Measurements from ENCODE around the gene JAK1.

The JAK1 gene

DNA sequence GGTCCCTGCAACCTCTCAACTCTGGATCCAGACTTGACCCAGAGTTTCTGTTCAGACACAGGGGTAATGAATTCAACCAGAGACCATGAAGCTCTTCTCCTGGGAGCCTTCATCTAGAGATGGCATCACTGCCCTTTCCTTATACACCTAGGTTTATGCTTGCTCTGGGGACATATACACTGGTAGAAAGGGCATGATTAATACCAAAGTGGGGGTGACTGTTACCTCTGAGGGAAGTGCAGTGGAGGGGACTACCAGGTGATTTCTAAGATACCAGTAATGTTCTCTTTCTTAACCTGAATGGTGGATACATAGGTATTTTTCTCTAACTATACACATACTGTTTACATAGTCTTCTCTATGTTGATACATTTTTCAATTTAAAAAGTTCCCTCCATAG lies 48.4 kb downstream of the JAK1 start:
- no peak for DNase-seq

DNA sequence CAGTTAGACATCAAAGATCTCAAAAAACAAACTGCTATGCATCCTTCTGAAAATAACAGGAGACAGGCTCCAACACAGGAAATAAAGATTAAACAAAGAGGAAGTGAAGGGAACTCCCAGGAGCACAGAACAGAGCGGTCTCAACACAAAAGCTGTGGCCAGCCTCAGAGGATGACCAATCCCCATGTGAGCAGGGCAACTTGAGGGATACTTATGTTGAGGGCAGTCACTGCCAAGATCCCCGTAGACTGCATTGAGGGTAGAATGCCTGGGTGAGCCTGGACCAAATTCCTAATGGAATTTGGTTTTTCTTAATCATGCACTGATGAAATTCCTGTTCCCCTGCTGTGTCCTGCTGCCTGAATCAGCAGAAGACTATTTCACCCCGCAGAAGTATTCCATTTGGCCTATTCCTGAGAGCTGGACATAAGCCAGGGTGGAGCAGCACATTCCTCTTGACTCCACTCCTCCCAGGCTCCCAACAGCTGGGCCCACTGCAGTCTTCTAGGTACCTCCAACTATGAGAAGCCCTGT lies 49.0 kb downstream of the JAK1 start:
- no peak for DNase-seq

DNA sequence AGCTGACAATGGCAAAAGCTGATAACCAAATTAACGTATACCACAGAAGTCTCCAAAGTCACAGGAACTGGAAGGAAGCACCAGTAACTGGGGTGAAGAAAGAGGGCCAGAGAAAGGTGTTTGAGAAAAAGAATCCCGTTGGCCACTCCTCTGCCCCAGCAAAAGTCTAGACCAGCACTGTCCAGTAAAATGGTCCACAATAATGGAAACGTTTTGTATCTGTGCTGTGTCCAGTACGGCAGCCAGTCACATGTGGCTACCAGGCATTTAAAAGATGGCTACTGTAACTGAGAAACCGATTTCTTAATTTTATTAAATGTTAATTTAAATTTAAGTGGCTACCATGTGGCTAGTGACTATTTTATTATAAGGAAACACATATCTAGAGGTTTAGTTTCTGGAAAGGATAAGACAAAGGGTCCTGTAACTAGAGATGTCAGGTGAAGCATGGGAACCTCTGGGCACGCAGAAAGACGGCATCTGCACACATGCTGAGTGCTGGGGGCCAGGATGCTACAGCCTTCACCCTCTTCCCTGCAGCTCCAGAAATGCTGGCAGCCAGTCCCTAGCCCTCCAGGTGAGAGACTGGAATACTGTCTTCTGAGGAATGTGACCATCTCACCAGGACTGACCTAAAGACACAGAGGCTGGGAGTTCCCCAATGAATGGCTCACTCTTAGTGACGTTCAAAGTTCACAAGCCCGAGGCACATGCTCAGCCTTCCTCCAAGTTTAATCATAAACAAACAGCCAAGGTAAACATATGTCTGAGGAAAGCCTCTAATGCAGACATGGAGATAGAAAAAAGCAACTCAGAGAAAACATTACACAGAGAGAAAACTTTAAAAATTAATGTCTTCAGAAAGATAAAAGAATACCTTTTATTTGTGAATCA lies 50.7 kb downstream of the JAK1 start:
- no peak for DNase-seq

DNA sequence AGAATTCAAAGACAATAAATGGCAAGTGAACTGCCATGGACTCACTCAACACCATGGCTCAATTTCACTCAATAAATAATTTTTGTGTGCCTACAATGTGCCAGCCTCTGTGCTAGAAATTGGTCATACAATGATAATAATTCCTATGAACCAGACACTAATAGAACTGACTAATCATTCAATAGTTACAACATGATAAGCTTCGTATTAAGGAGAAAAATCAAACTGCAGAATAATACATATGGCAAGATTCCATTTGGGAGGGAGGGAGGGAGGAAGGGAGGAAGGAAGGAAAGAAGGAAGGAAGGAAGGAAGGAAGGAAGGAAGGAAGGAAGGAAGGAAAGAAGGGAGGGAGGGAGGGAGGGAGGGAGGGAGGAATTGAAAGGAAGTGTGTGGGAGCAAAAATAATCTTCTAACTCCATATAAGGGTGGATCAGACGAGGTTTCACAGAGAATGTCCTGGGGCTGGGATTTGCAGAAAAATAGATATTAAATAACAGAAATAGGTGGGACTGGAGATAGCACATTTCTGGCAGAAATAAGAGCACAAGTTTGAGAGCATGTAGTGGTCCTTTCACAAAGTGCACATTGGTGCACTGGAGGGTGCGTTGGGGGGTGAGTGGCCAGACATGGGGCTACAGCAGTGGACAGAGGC lies 52.9 kb downstream of the JAK1 start:
- DNase-seq: no peak

DNA sequence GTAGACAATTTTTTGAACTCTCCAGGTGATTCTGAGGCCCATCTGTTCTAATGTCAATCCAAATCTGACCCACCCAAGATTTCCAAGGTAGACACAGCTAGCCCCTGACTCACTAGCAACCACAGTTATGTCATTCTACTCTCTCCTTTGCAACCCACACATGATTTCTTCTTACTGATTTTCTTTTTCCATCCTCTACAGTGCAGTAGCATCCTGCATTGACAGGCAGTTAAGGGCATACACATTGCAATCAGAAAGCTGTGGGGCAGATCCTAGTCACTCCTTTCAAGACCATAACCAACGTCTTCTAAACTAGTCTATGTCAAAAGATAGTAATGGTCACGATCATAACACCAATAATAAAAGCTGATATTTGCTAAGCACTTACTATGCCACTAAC lies 54.2 kb downstream of the JAK1 start:
- DNase-seq: no peak

DNA sequence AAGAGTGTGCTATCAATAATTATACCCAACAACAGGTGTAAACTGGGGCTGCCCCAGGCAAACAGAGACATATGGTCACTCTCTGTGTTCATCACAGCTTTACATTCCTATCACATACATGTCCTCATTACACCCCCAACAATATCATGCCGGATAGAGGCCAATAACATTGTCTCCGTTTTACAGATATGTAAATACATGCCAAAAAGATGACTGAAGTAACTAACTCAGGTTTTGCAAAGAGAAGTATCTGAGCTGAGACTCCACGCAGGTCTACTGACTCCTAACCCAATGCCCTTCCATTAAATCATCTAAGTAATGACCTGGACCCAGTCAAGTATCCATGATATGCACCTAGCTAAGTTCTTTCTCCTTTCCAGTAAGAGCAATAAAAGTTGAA lies 55.0 kb downstream of the JAK1 start:
- DNase-seq: no peak

DNA sequence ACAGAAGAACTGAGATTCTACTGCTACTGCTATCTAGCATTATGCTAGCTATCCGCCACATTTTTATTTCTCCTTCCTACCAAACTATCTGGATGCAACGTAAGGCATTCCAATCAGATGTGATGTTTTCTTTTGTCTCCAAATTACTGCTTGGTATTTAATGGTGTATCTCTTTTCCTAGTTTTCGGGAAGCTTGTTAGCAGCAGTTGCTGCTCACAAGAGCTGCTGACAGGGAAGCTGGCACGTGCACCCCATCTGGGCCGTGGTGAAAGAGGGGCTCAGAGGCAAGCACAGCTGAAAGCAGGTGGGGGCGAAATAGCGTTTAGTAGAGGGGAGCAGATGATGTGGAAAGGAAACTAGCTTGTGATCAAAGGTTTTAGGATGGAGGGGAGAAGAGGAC lies 57.3 kb downstream of the JAK1 start:
- no peak for DNase-seq

DNA sequence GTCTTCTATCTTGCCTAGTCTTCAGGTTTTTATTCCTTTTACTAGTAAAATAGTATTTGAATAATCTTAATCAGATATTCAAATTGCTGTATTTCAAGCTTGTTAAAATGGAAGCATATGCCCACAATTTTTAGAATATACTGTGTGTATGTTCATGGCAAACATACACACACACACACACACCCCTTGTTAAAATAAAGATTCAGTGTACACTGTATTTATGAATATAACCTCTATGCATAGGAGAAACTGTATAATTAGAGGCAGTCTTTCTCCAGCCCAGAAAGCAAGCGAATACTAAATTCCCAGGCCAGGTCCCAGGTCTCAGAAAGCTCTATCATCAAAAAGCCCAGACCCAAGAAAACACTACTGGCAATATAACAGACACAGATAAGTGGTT lies 57.8 kb downstream of the JAK1 start:
- no peak for DNase-seq

DNA sequence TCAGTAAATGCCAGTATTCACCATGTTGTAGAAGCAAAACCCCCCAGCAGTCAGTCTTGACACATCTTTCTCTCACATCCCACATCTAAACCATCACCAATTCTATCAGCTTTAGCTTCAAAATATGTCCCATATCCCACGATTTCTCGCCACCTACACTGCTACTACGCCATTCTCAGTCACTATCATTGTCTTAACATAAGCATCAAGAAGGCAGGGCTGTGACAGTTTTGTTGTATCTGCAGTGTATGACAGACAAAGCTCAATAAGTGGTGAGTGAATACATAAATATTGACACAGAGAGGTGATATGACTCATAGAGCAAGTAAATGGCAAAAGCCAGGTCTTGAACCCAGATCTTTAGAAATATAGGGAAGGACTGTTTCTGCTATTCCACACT lies 59.9 kb downstream of the JAK1 start:
- no peak for DNase-seq

DNA sequence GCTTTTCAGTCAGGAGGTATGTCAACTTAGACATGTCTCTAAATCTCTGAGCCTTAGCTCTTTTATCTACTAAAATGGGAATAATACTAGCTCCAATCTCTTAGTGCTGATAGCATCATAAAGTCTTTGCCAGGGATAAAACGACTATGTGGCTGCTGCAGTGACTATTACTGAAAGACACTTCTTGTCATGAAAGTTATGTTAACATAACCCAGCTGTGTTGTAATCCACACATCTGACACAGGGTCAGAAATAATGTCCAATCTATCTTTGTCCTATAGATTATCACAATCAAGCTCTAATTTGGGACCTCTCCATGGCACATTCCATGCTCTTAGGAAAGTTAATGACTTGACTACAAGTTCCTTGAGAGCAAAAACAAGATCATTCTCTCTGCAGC lies 62.8 kb downstream of the JAK1 start:
- no peak for DNase-seq

DNA sequence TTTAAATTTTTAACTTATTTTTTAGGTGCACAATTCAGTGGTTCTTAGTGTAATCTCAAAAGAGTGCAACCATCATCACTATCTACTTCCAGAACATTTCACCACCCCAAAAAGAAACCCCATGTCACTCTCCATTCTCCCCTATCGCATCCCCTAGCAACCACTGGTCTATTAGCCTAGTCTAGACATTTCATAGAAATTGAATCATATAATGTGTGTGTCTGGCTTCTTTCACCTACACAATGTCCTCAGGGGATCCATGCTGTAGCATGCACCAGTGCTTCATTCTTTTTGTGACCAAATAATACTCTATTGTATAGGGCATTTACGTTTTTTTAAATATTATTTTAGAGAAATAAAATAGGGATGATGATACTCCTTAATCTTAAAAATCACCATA lies 64.7 kb downstream of the JAK1 start:
- DNase-seq: no peak

DNA sequence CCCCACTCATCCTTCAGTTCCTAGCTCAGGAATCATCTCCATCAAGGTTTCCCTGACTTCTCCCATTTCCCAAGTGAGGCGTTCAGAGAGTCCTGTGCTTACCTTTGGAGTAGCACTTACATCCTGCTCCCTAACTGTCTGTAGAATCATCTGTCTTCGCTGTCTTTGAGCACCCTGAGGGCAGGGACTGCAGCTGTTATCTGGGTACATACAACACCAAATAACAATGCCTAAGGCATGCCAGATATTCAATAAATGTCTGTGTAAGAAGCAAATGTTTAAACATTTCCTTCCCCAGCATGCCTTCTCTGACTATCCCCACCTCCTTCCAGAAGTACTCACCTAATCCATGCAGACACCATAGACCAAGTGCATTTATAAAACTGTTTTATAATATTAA lies 65.4 kb downstream of the JAK1 start:
- no peak for DNase-seq

DNA sequence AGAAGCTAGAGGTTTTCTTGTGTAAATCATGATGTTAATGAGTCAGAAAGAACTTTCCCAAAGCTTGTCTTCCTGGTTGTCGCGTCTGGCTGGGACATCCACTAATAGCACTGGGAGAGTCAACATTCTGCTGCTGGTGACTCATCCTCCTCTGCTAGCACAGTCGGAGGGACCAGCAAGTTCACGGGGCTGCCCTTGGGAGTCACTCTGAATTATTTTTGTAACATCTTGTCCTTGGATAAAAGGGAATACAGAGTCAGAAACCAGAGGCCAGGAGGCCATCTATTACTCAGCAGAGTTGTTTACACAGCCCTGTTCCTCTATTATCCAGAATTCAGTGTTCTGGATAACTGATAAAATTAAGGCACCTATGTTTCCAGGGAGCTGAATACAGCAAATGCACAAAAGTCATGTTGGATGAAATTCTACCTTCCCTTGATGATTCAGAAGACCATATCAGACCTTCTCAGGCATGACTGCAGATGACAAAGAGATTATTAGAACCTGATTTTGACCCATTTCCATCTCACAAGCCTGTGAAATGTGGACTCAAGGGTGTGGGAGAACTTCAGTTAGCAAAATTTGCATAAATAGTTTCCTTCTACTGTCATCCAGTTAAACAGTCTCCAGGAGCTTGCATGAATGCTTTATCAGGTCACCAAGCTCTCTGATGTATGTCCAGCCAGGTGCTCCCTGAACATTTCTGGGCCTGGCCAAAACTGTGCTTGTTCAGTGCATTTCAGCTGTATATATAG lies 68.1 kb downstream of the JAK1 start:
- DNase-seq: peak; percentile 57

DNA sequence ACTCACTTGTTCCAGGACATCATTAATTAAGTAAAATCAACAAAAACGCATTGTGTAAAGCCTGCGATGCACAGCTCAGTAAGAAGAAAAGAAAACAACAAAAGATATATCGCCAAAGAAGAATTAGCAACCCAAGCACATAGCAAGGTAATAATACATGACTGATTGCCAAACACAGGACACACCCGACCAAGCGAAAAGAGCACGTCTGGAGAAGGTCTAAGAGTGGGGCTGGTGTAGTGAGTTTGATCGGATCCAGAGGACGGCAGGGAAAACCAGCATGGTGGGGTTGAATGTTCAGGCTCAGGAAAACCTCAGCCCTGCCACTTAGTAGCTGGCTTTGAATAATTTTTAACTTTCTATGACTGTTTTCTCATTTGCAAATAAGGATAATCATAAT lies 69.8 kb downstream of the JAK1 start:
- no peak for DNase-seq

DNA sequence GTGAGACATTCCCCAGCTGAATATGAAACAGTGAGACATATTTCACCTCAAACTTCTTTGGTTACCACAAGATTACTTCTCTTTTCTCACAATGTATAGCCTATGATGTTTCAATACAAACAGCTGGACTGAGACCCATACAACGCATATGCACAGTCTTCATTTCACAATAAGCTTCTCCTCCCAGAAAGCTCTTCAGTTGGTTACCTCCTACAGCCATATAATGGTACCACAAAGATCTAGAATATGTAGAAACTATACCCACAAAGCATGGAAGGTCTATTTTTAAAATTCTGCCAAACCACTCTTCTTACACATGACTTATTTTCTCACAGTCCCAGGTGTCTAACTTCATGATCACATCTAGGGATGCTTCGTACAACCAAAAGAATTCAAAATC lies 70.8 kb downstream of the JAK1 start:
- DNase-seq: no peak

DNA sequence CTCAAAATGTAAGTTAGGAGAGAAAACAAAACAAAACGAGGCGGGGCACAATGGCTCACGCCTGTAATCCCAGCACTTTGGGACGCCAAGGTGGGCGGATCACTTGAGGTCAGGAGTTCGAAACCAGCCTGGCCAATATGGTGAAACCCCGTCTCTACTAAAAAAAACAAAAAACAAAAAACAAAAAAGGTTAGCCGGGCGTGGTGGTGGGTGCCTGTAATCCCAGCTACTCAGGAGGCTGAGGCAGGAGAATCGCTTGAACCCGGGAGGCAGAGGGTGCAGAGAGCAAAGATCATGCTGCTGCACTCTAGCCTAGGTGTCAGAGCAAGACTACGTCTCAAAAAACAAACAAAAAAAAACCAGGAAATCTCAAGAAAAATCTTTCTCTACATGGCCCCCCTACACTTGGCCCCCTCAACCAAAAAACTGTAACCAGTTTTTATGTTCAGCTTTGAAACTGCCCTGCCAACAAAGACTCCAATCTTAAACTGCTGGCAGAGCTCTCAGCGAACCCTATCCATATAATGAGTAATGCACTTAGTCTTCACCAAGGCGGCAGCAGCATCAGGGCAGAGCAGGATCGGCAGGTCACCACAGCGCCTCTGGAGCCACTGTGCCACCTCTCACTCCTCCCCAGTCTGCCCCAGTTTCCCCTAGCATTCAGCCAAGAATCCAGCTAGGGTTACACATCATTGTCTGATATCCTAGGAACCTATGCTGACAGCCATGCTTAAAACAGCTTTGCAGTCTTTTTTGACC lies 71.7 kb downstream of the JAK1 start:
- no peak for DNase-seq

DNA sequence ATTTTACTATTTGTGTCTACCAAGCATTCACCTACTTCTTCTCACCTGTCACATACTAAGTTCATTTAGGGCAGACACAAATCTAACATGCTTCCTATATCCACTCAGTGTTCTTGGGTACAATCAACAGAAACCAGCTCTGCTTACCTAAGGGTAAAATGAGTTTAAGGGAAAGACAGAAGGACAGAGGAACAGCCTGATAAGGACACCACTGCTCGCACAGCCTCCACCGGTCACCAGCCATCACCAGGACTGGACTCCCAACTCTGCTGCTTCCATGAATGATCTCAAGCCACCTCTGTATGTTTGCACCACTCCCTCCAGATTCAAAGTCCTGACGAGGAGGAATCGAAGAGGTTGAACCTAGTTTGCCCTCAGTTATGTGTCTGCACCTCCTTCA lies 72.4 kb downstream of the JAK1 start:
- no peak for DNase-seq

DNA sequence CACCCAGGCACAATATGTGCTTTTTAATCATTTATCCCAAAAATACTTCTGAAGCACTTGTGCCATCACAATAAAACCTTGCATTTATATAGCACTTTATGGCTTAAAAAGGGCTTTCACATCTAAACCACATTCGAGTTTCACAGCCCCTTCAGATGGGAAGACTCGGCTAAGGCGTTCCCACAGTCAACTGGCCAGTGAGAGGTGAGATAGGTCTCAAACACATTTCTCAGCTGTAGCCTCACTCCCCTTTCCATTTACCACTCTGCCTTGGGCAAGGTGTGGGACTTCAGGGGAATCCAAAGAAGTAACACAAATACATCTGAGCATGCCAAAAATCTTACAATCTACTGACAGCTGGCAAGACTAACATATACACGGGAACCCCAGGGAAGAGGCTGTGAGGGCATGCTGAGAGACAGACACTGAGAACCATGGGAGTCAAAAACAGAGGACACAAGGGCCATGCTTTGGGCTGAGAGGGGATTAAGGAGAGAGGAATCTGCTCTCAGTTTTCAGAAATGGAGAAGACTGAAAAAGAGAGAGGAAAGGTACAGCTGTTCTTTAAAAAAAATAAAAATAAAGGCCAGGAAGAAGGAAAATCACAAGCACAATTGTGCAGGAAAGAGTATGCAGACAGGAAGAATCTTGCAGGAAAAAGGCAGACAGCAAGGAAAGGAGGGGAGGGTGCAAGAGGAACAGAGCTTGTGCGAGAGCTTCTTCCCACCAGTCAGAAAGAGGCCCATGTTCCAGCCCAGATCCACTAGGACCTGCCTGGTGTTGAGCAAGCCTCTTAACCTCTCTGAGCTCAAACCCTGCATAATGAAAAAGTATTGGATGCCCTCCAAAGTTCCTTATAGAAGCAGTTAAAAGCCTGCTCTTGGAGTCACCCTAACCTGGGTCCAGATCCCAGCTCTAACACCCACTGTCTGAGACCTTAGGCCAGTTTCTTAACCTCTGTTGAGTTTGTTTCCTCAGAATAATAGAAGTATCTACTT lies 73.5 kb downstream of the JAK1 start:
- DNase-seq: no peak

DNA sequence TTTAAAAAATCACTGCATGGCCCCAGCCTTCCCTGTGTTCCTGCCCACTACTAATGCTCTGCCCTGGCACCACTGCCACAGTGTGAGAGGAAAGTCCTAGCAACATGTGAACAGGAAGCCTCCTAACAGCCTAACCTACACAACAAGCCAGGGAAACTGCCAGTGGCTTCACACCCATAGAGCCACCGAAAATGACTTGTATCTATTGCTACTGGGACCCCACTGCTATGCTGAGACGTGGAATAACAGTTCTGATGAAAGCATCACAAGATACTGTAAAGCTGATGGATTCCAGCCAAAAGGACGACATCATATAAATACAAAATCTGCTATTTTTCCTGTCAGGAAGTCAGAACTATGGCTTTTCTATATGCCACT lies 74.9 kb downstream of the JAK1 start:
- DNase-seq: no peak

DNA sequence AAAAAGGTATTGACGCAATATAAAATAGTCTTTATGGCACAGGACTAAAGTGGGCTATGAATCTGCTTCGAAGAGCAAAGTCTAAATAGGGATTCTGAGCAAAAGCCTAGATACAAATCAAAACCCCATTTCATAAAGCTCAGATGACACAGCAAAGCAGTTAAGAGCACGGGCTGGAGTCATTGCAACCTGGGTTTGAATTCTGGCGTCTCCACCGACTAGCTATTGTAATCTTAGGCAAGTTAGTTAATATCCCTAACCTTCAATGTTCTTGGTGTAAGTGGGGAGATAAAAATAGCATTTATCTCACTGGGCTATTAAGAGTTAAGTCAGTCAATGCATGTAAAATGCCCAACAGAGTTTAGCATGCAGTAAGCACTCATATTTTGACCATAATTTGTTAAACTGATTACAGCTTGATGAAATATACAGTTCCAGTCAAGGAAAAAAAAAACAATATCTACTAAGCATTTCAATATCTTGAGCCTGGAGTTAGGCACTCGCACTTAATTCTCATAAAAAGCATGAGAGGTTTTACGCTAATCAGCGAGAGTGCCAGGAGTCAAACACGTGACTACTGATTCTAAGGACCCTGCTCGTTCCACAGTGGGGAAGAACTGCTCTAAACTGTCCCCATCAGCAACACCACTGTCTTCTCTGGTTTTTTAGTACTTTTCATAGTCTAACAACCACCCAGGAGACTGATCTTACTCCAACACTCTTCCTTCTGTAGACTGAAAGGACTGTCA lies 75.5 kb downstream of the JAK1 start:
- DNase-seq: no peak

DNA sequence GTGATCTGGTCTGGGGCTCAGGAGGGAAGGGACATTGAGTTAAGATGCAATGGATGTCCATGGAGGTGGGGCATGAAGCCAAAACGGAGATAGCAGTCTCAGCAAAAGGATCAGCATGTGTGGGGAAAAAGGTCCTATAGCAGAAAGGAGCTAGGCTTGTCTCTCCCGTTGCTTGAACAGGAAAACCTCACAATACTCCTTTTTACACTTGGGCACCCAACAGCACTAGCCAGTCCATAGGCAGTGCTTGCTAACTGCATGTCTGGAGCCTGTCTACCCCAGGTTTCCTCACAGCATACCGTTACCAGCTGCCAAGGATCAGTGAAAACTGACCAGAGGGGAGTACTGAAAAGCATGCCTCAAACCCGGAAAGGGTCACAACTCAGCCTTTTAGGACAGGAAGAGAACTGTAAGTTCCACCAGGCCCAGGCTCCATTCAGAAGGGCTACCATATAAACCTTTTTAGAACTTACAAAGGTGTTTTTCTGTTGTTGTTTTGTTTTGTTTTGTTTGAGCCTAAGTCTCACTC lies 78.6 kb downstream of the JAK1 start:
- DNase-seq: no peak

All from NCI-H345 (cell line).